Measurements from ENCODE around the gene MGAT4C.

GRCh38 chr12:85951823-85952222 is 304.4 kb downstream of the MGAT4C start:
- TF ChIP-seq CTCF (IDR thresholded peaks at IDR 0.05) (no peak), POLR2A (IDR thresholded peaks at IDR 0.05) (no peak)

Measured in lower leg skin (tissue), 3 donors.